Endometrial microvascular endothelial cells (primary cell): ENCODE data around the gene JUP. TPM values are rescaled to one million over a fixed set of nuclear protein-coding genes. Genes with fewer than 3 reads are reported as not detected.

Experiments used
- in situ Hi-C: cut with HindIII; loops from 2 replicates; pipeline ENCODE4 v1.10.0; 2017; ENCODE audit warnings: low sequenced_read_pairs, low pct_unique_long_range_greater_than_20kb; ENCODE audit errors: inconsistent ontology term
- total RNA-seq: library from RNA; depleted of rRNA; stranded (reverse); fragments of >200 nt; gene quantifications from one replicate; pipeline ENCODE4 v1.2.3, GENCODE V29; 2015; ENCODE audit errors: inconsistent ontology term

JUP gene
- total RNA-seq, 1 donor from 2014 or later = 161 TPM

- in situ Hi-C loops = no loop called here
Measured at GRCh38 chr17:41767324-41768042, 19.0 kb downstream of the JUP start.

GRCh38 chr17:41766135-41766534 is 20.4 kb downstream of the JUP start:
- in situ Hi-C loops = no loop called here

GRCh38 chr17:41763327-41763726 is 23.2 kb downstream of the JUP start:
- in situ Hi-C loops = no loop called here

- in situ Hi-C loops = no loop called here
Measured at GRCh38 chr17:41762841-41763240, 23.7 kb downstream of the JUP start.

GRCh38 chr17:41762391-41762790 is 24.1 kb downstream of the JUP start:
- in situ Hi-C loops = no loop called here

- in situ Hi-C loops = no loop called here
Measured at GRCh38 chr17:41760878-41761277, 25.6 kb downstream of the JUP start.

- in situ Hi-C loops = no loop called here
Measured at GRCh38 chr17:41758601-41759000, 27.9 kb downstream of the JUP start.

GRCh38 chr17:41754066-41754465 is 32.4 kb downstream of the JUP start:
- in situ Hi-C loops = no loop called here

GRCh38 chr17:41751288-41751687 is 35.2 kb downstream of the JUP start:
- in situ Hi-C loops = no loop called here

GRCh38 chr17:41750862-41751261 is 35.6 kb downstream of the JUP start:
- in situ Hi-C loops = no loop called here

- in situ Hi-C loops = no loop called here
Measured at GRCh38 chr17:41748275-41748674, 38.2 kb downstream of the JUP start.

- in situ Hi-C loops = no loop called here
Measured at GRCh38 chr17:41741709-41742108, 44.8 kb downstream of the JUP start.

- in situ Hi-C loops = no loop called here
Measured at GRCh38 chr17:41740506-41740905, 46.0 kb downstream of the JUP start.

GRCh38 chr17:41739661-41740352 is 46.7 kb downstream of the JUP start:
- in situ Hi-C loops = no loop called here

- in situ Hi-C loops = no loop called here
Measured at GRCh38 chr17:41738801-41739112, 47.8 kb downstream of the JUP start.

GRCh38 chr17:41738077-41738800 is 48.3 kb downstream of the JUP start:
- in situ Hi-C loops = no loop called here

- in situ Hi-C loops = no loop called here
Measured at GRCh38 chr17:41737680-41738023, 48.9 kb downstream of the JUP start.

- in situ Hi-C loops = no loop called here
Measured at GRCh38 chr17:41736983-41737679, 49.4 kb downstream of the JUP start.

GRCh38 chr17:41735744-41736143 is 50.8 kb downstream of the JUP start:
- in situ Hi-C loops = no loop called here

GRCh38 chr17:41734949-41735313 is 51.6 kb downstream of the JUP start:
- in situ Hi-C loops = no loop called here
